K562 (cell line): ENCODE measurements around the gene SND1. TPM values are rescaled to one million over a fixed set of nuclear protein-coding genes. Genes with fewer than 3 reads are reported as not detected.

Experiments
- ATAC-seq: fragments of 200-7000 bp; cut with Tn5 transposase; 3 replicates; pipeline ENCODE4 v1.9.1; 2020; ENCODE audit warnings: moderate library complexity
- BruUV-seq: library from RNA; stranded (reverse); fragments of 400-500 nt; replicated peaks from 2 replicates; lab custom pipeline; 2021; lab: Mats Ljungman, UMichigan
- CTCF ChIA-PET: fragments of 300-600 bp; formaldehyde crosslinking; extraction: SDS; loops from one replicate; lab custom pipeline; 2021; ENCODE audit warnings: low intra/inter-chr PET ratio; lab: Yijun Ruan, JAX
- POLR2A ChIA-PET: fragments of 300-600, 350-650 bp; sonication (Branson Sonifier 250); formaldehyde crosslinking; extraction: SDS; loops from one replicate; lab custom pipeline; 2021; ENCODE audit warnings: antibody characterized with exemption, inconsistent platforms; lab: Yijun Ruan, JAX
- DNase-seq, 4 experiments: peaks; one replicate each; pipeline versions ENCODE4 v3.0.0 to v3.0.0-alpha.2; 2011 to 2018; ENCODE audit warnings: low spot score in 3 of 4, mixed read lengths in 3 of 4; ENCODE audit errors: extremely low read depth in 1 of 4
- FAIRE-seq: peaks from 2 replicates; lab custom pipeline; 2011; peaks lifted over from hg19 to GRCh38; lab: Jason Lieb, UNC
- H2AFZ ChIP-seq: 2 replicates; pipeline ENCODE4 v1.6.0; 2011; ENCODE audit warnings: low read depth, low read length, control low read depth, inconsistent platforms
- H3K27ac ChIP-seq: fragments of 200-600 bp; 3 replicates; pipeline ENCODE4 v1.8.0; 2011; ENCODE audit warnings: low read depth, mild to moderate bottlenecking, control low read depth, inconsistent platforms, low read length, moderate library complexity, mixed read lengths; ENCODE audit errors: extremely low read depth
- H3K27me3 ChIP-seq, 2 experiments: fragments of 300-600 bp in 1 of 2; 2 replicates in 1 of 2; 3 replicates in 1 of 2; pipeline versions ENCODE4 v1.6.0 to v1.8.0; 2011; ENCODE audit warnings: inconsistent platforms in 2 of 2, low read length in 2 of 2, mild to moderate bottlenecking in 1 of 2, mixed read lengths in 1 of 2, moderate library complexity in 1 of 2; ENCODE audit not compliant: control insufficient read depth in 2 of 2, insufficient read depth in 2 of 2
- H3K36me3 ChIP-seq: fragments of 300-600 bp; 3 replicates; pipeline ENCODE4 v1.8.0; 2011; ENCODE audit warnings: mild to moderate bottlenecking, low read length, inconsistent platforms; ENCODE audit not compliant: control insufficient read depth, insufficient read depth
- H3K4me1 ChIP-seq, 2 experiments: fragments of 200-600 bp in 1 of 2; replicated peaks in 1 of 2; 2 replicates in 1 of 2; 3 replicates in 1 of 2; pipeline versions ENCODE4 v1.5.1 to v1.8.0; 2011; ENCODE audit warnings: inconsistent platforms in 2 of 2, low read length in 2 of 2, mild to moderate bottlenecking in 1 of 2, mixed read lengths in 1 of 2, moderate library complexity in 1 of 2; ENCODE audit not compliant: control insufficient read depth in 2 of 2, insufficient read depth in 2 of 2
- H3K4me2 ChIP-seq: 2 replicates; pipeline ENCODE4 v1.6.1; 2011; ENCODE audit warnings: low read length, control low read depth, inconsistent platforms, mixed read lengths; ENCODE audit not compliant: insufficient read depth
- H3K4me3 ChIP-seq: fragments of 200-600 bp; sonication (generic), shearing (Covaris generic); 2 replicates; pipeline ENCODE4 v1.5.1; 2016; ENCODE audit warnings: control low read depth, inconsistent platforms
- H3K79me2 ChIP-seq: fragments of 200-600 bp; 3 replicates; pipeline ENCODE4 v1.8.0; 2011; ENCODE audit warnings: low read length, inconsistent platforms; ENCODE audit not compliant: control insufficient read depth, insufficient read depth
- H3K9ac ChIP-seq, 2 experiments: 2 replicates each; pipeline versions ENCODE4 v1.6.0 to v1.6.1; 2011; ENCODE audit warnings: low read depth in 2 of 2, low read length in 2 of 2, control low read depth in 1 of 2, inconsistent platforms in 1 of 2, mild to moderate bottlenecking in 1 of 2, mixed read lengths in 1 of 2; ENCODE audit not compliant: insufficient read depth in 1 of 2
- H3K9me1 ChIP-seq: one replicate; pipeline ENCODE4 v1.6.0; 2011; ENCODE audit warnings: inconsistent platforms, mild to moderate bottlenecking, low read length, moderate library complexity; ENCODE audit not compliant: control insufficient read depth, insufficient read depth
- H3K9me3 ChIP-seq: replicated peaks from 2 replicates; pipeline ENCODE4 v1.5.1; 2011; ENCODE audit warnings: low read depth, low read length, inconsistent platforms; ENCODE audit not compliant: control insufficient read depth, insufficient read depth
- H4K20me1 ChIP-seq: replicated peaks from 2 replicates; pipeline ENCODE4 v1.6.1; 2011; ENCODE audit warnings: low read length, inconsistent platforms, mixed read lengths; ENCODE audit not compliant: control insufficient read depth, insufficient read depth
- ELK3 ChIP-seq: fragments of 450-650 bp; formaldehyde crosslinking; IDR thresholded peaks from 2 replicates; pipeline ENCODE4 v1.4.0; 2020; ENCODE audit warnings: mild to moderate bottlenecking
- FOXO4 ChIP-seq: fragments of 450-650 bp; formaldehyde crosslinking; IDR thresholded peaks from 2 replicates; pipeline ENCODE4 v1.4.0; 2020; ENCODE audit warnings: mild to moderate bottlenecking, moderate library complexity
- LARP7 ChIP-seq: fragments of 450-650 bp; IDR thresholded peaks from 2 replicates; pipeline ENCODE4 v1.6.1; 2016
- NFXL1 ChIP-seq: fragments of 450-650 bp; formaldehyde crosslinking; IDR thresholded peaks from 2 replicates; pipeline ENCODE4 v1.4.0; 2021; ENCODE audit warnings: mild to moderate bottlenecking
- RCOR1 ChIP-seq, 2 experiments: IDR thresholded peaks; 2 replicates each; pipeline ENCODE4 v1.6.1; 2012; ENCODE audit warnings: low read depth in 2 of 2, low read length in 2 of 2, borderline replicate concordance in 1 of 2, improper control_type of control experiment in 1 of 2
- RHOXF2B ChIP-seq: fragments of 250-450 bp; sonication (Bioruptor Pico); conservative IDR thresholded peaks from 2 replicates; pipeline ENCODE4 v1.5.1; 2021
- SMARCA4 ChIP-seq: fragments of 450-650 bp; IDR thresholded peaks from 2 replicates; pipeline ENCODE4 v1.6.1; 2016
- SREBF2 ChIP-seq: sonication (generic); formaldehyde crosslinking; IDR thresholded peaks from 2 replicates; pipeline ENCODE4 v1.4.0; 2020; ENCODE audit warnings: mild to moderate bottlenecking, missing genetic modification reagents
- ZBED1 ChIP-seq: IDR thresholded peaks from 2 replicates; pipeline ENCODE4 v1.6.1; 2014
- ZNF197 ChIP-seq: fragments of 200-800 bp; sonication (Bioruptor generic); IDR thresholded peaks from 2 replicates; pipeline ENCODE4 v1.6.1; 2016; ENCODE audit warnings: low read depth, missing genetic modification characterization, missing compliant biosample characterization
- ZNF217 ChIP-seq: sonication (generic); formaldehyde crosslinking; IDR thresholded peaks from 2 replicates; pipeline ENCODE4 v1.8.0; 2022; ENCODE audit warnings: mild to moderate bottlenecking, missing genetic modification reagents
- ZNF354B ChIP-seq: fragments of 250-450 bp; sonication (Bioruptor Pico); IDR thresholded peaks from 2 replicates; pipeline ENCODE4 v1.4.0; 2020
- ZSCAN32 ChIP-seq: fragments of 450-650 bp; formaldehyde crosslinking; IDR thresholded peaks from 2 replicates; pipeline ENCODE4 v1.4.0; 2020; ENCODE audit warnings: mild to moderate bottlenecking, moderate library complexity
- WGBS: fragments of 100-300 bp; shearing (Covaris generic); methylation state at CpG from one replicate; pipeline ENCODE4 v1.1.6; 2016; ENCODE audit warnings: low coverage, mixed read lengths; ENCODE audit not compliant: insufficient coverage; ENCODE audit errors: missing lambda C conversion rate; 5-methylcytosine and 5-hydroxymethylcytosine counted together
- in situ Hi-C: fragments of 300-500 bp; cut with MboI; formaldehyde crosslinking; loops from 4 replicates; pipeline ENCODE4 v1.15.0; 2018; ENCODE audit warnings: inconsistent platforms, mixed read lengths
- intact Hi-C: fragments of 100-400 bp; cut with micrococcal nuclease; formaldehyde crosslinking; loops from 2 replicates; pipeline ENCODE4 v1.14.2; 2022
- polyA plus RNA-seq, 8 experiments: library from polyadenylated mRNA; depleted of rRNA in 4 of 8; stranded (reverse) in 5 of 8; unstranded in 3 of 8; fragments of >200 nt; fragmentation: Nextera tagmentation in 2 of 8; fragmentation: Illumina TruSeq in 1 of 8; extraction: Ambion mirVana in 2 of 8; extraction: Trizol in 1 of 8; gene quantifications; 2 replicates each; pipeline versions ENCODE4 v1.2.1 to v1.2.3, GENCODE V29; 2011 to 2014; ENCODE audit warnings: inconsistent platforms in 1 of 8, missing spikeins in 1 of 8
- total RNA-seq, 7 experiments: library from RNA; depleted of rRNA in 6 of 7; stranded (reverse); fragments of >200 nt in 6 of 7; fragmentation: Illumina TruSeq in 2 of 7; extraction: Trizol in 2 of 7; gene quantifications; 2 replicates each; pipeline versions ENCODE4 v1.2.1 to v1.2.3, GENCODE V29; 2011 to 2021; ENCODE audit warnings: low replicate concordance in 1 of 7

The SND1 gene
- total and polyA plus RNA-seq, 9 of the 15 experiments (the other 6 are each of a cell fraction or from before 2014, with no cell fraction given) = 46.5 to 307 (median 191) TPM

- no peak for FAIRE-seq
- CTCF ChIA-PET = no interaction called here
- H4K20me1 ChIP-seq = peaks cover 22% of the 10 kb centered on the region
- no peak for TF ChIP-seq RHOXF2B (CRISPR knock-in tag)
- TF ChIP-seq, all 486 proteins: peak for 0
- Histone ChIP-seq H3K79me2 (no peaks in the 10 kb centered on the region), H3K4me3 (no peak overlapping the region), H3K4me2 (no peak overlapping the region), H3K9me3 (no peaks in the 10 kb centered on the region), H2AFZ (no peak overlapping the region), H3K27me3 (no peaks in the 10 kb centered on the region), H3K36me3 (peaks cover 54% of the 10 kb centered on the region; the same call in 2 of the 3 replicates), H3K27ac (no peak overlapping the region), H3K4me1 (no peaks in the 10 kb centered on the region; a peak in 1 of 5 replicates), H3K9ac (no peak overlapping the region), H3K9me1 (peaks cover 3% of the 10 kb centered on the region)
- 80% methylated on average over 8 of the region's 8 CpGs for WGBS
- intact Hi-C loops (no loop called here), in situ Hi-C loops (no loop called here)
- POLR2A ChIA-PET = no interaction called here
- ATAC-seq = no peak
- DNase-seq = no peak
- BruUV-seq = no TSS peak
These were observed 404.9 kb downstream of the SND1 start for GRCh38 chr7:128056901-128057300.

- Histone ChIP-seq H3K9me3 (no peaks in the 10 kb centered on the region), H2AFZ (no peak overlapping the region), H3K27me3 (no peaks in the 10 kb centered on the region), H3K4me3 (no peak overlapping the region), H3K9me1 (peaks cover 3% of the 10 kb centered on the region), H3K4me1 (no peaks in the 10 kb centered on the region), H4K20me1 (peaks cover 15% of the 10 kb centered on the region), H3K9ac (no peak overlapping the region), H3K79me2 (no peaks in the 10 kb centered on the region), H3K36me3 (peaks cover 56% of the 10 kb centered on the region; the same call in 2 of the 3 replicates), H3K27ac (no peak overlapping the region), H3K4me2 (no peak overlapping the region)
- DNase-seq (no peak), FAIRE-seq (no peak), ATAC-seq (no peak; the same call in 2 of the 3 replicates)
- ChIA-PET CTCF (interaction anchor here (0.6 kb wide), 1 partner anchor 26 kb away, joined by 3 read pairs; no protein-coding TSS in a partner anchor), POLR2A (no interaction called here)
- no TSS peak for BruUV-seq
- in situ Hi-C loops (no loop called here), intact Hi-C loops (no loop called here)
- WGBS = 50% methylated on average over 1 of the region's 1 CpG
- TF ChIP-seq NFXL1 (no peak), ZBED1 (no peak), ZSCAN32 (no peak), ZNF354B (CRISPR knock-in tag) (no peak), ZNF197 (CRISPR knock-in tag) (no peak), LARP7 (no peak), SREBF2 (no peak), ZNF217 (CRISPR knock-in tag) (no peak), RCOR1 (IDR thresholded peaks at IDR 0.05; ENCODE audit: borderline replicate concordance in 1 of 2, low read depth in 2 of 2, low read length in 2 of 2) (no peak), SMARCA4 (no peak), ELK3 (CRISPR knock-in tag) (no peak), FOXO4 (CRISPR knock-in tag) (no peak)
These were observed 405.9 kb downstream of the SND1 start for GRCh38 chr7:128057909-128058308.
